IPS-20b (cell line): ENCODE results near the gene NPAS3.

ENCODE experiments used
- H3K27ac ChIP-seq: one replicate; pipeline ENCODE4 v1.5.1; 2013; ENCODE audit warnings: low read length
- H3K27me3 ChIP-seq: 2 replicates; pipeline ENCODE4 v1.6.1; 2013; ENCODE audit warnings: mild to moderate bottlenecking, low read length, inconsistent platforms; ENCODE audit not compliant: insufficient read depth
- H3K36me3 ChIP-seq: 2 replicates; pipeline ENCODE4 v1.6.1; 2013; ENCODE audit warnings: low read depth, mild to moderate bottlenecking, inconsistent platforms, low read length, moderate library complexity; ENCODE audit not compliant: insufficient read depth
- H3K4me1 ChIP-seq: 2 replicates; pipeline ENCODE4 v1.6.1; 2013; ENCODE audit warnings: mild to moderate bottlenecking, control low read depth, inconsistent platforms, low read length, moderate library complexity; ENCODE audit not compliant: insufficient read depth
- H3K4me3 ChIP-seq: 2 replicates; pipeline ENCODE4 v1.5.1; 2013; ENCODE audit warnings: mild to moderate bottlenecking, low read length, inconsistent platforms
- H3K9ac ChIP-seq: 2 replicates; pipeline ENCODE4 v1.6.1; 2013; ENCODE audit warnings: low read depth, mild to moderate bottlenecking, inconsistent platforms, low read length, moderate library complexity
- H3K9me3 ChIP-seq: 2 replicates; pipeline ENCODE4 v1.6.1; 2013; ENCODE audit warnings: mild to moderate bottlenecking, low read depth, low read length, inconsistent platforms; ENCODE audit not compliant: insufficient read depth

Gene NPAS3

GRCh38 chr14:32985866-32986265 lies 47.2 kb downstream of the NPAS3 start:
- no peak overlapping the region for H3K9ac ChIP-seq
- H3K27ac ChIP-seq: no peak overlapping the region

GRCh38 chr14:32986791-32987540 lies 48.3 kb downstream of the NPAS3 start:
- no peak overlapping the region for H3K27ac ChIP-seq

More at GRCh38 chr14:32985866-32986265, 47.2 kb downstream of the NPAS3 start:
- no peaks in the 10 kb centered on the region for H3K9me3 ChIP-seq
- peaks cover 5% of the 10 kb centered on the region; the same call in 1 of the 2 replicates for H3K4me1 ChIP-seq
- H3K27me3 ChIP-seq: no peaks in the 10 kb centered on the region
- H3K4me3 ChIP-seq: no peak overlapping the region
- H3K36me3 ChIP-seq: no peaks in the 10 kb centered on the region

GRCh38 chr14:32991691-32992090 lies 53.0 kb downstream of the NPAS3 start:
- no peaks in the 10 kb centered on the region for H3K27me3 ChIP-seq
- H3K4me3 ChIP-seq: no peak overlapping the region
- no peak overlapping the region for H3K27ac ChIP-seq
- H3K9me3 ChIP-seq: no peaks in the 10 kb centered on the region; the same call in 1 of the 2 replicates
- H3K4me1 ChIP-seq: 0 out of 2 replicates have a peak, but pooled peaks cover under 1% of the 10 kb centered on the region
- no peak overlapping the region for H3K9ac ChIP-seq
- no peaks in the 10 kb centered on the region for H3K36me3 ChIP-seq

More at GRCh38 chr14:32986791-32987540, 48.3 kb downstream of the NPAS3 start:
- H3K27me3 ChIP-seq: no peaks in the 10 kb centered on the region
- H3K9ac ChIP-seq: no peak overlapping the region
- H3K9me3 ChIP-seq: no peaks in the 10 kb centered on the region
- no peak overlapping the region for H3K4me3 ChIP-seq
- H3K36me3 ChIP-seq: no peaks in the 10 kb centered on the region
- H3K4me1 ChIP-seq: peaks cover 5% of the 10 kb centered on the region; the same call in 1 of the 2 replicates

GRCh38 chr14:32993921-32994320 lies 55.2 kb downstream of the NPAS3 start:
- Histone ChIP-seq H3K9ac (no peak overlapping the region), H3K4me1 (no peaks in the 10 kb centered on the region), H3K27me3 (no peaks in the 10 kb centered on the region), H3K36me3 (no peaks in the 10 kb centered on the region), H3K27ac (no peak overlapping the region), H3K4me3 (no peak overlapping the region), H3K9me3 (peaks cover 2% of the 10 kb centered on the region; the same call in 1 of the 2 replicates)

GRCh38 chr14:32996343-32996742 lies 57.7 kb downstream of the NPAS3 start:
- H3K36me3 ChIP-seq: no peaks in the 10 kb centered on the region
- no peaks in the 10 kb centered on the region for H3K27me3 ChIP-seq
- no peaks in the 10 kb centered on the region for H3K4me1 ChIP-seq
- no peak overlapping the region for H3K9ac ChIP-seq
- peaks cover 2% of the 10 kb centered on the region; the same call in 1 of the 2 replicates for H3K9me3 ChIP-seq
- no peak overlapping the region for H3K27ac ChIP-seq
- no peak overlapping the region for H3K4me3 ChIP-seq

GRCh38 chr14:32998433-32998832 lies 59.8 kb downstream of the NPAS3 start:
- H3K9me3 ChIP-seq: peaks cover 2% of the 10 kb centered on the region; the same call in 1 of the 2 replicates
- no peaks in the 10 kb centered on the region for H3K36me3 ChIP-seq
- no peak overlapping the region for H3K9ac ChIP-seq
- no peak overlapping the region for H3K4me3 ChIP-seq
- H3K27ac ChIP-seq: no peak overlapping the region
- H3K27me3 ChIP-seq: no peaks in the 10 kb centered on the region
- no peaks in the 10 kb centered on the region for H3K4me1 ChIP-seq

- Histone ChIP-seq H3K36me3 (no peaks in the 10 kb centered on the region), H3K27ac (no peak overlapping the region), H3K27me3 (no peaks in the 10 kb centered on the region), H3K4me3 (no peak overlapping the region), H3K4me1 (no peaks in the 10 kb centered on the region), H3K9ac (no peak overlapping the region), H3K9me3 (no peaks in the 10 kb centered on the region)
Observed at GRCh38 chr14:33009673-33010072, 71.0 kb downstream of the NPAS3 start.

GRCh38 chr14:33010495-33010894 lies 71.8 kb downstream of the NPAS3 start:
- Histone ChIP-seq H3K9me3 (no peaks in the 10 kb centered on the region), H3K4me1 (no peaks in the 10 kb centered on the region), H3K36me3 (no peaks in the 10 kb centered on the region), H3K4me3 (no peak overlapping the region), H3K9ac (no peak overlapping the region), H3K27ac (no peak overlapping the region), H3K27me3 (no peaks in the 10 kb centered on the region)

- no peaks in the 10 kb centered on the region for H3K27me3 ChIP-seq
- no peaks in the 10 kb centered on the region for H3K36me3 ChIP-seq
- no peak overlapping the region; the same call in 1 of the 2 replicates for H3K9ac ChIP-seq
- H3K4me3 ChIP-seq: no peak overlapping the region
- no peaks in the 10 kb centered on the region for H3K4me1 ChIP-seq
- H3K9me3 ChIP-seq: no peaks in the 10 kb centered on the region
- no peak overlapping the region for H3K27ac ChIP-seq
Observed at GRCh38 chr14:33014710-33015109, 76.0 kb downstream of the NPAS3 start.

- no peak overlapping the region for H3K4me3 ChIP-seq
- no peaks in the 10 kb centered on the region for H3K27me3 ChIP-seq
- H3K27ac ChIP-seq: no peak overlapping the region
- no peaks in the 10 kb centered on the region for H3K9me3 ChIP-seq
- H3K4me1 ChIP-seq: no peaks in the 10 kb centered on the region
- no peak overlapping the region for H3K9ac ChIP-seq
- H3K36me3 ChIP-seq: no peaks in the 10 kb centered on the region
Observed at GRCh38 chr14:33016613-33017012, 77.9 kb downstream of the NPAS3 start.

- Histone ChIP-seq H3K4me3 (no peak overlapping the region), H3K4me1 (no peaks in the 10 kb centered on the region), H3K9ac (no peak overlapping the region), H3K36me3 (no peaks in the 10 kb centered on the region), H3K9me3 (no peaks in the 10 kb centered on the region), H3K27me3 (no peaks in the 10 kb centered on the region), H3K27ac (no peak overlapping the region)
Observed at GRCh38 chr14:33017016-33017415, 78.3 kb downstream of the NPAS3 start.

GRCh38 chr14:33019346-33019745 lies 80.7 kb downstream of the NPAS3 start:
- no peaks in the 10 kb centered on the region for H3K9me3 ChIP-seq
- no peaks in the 10 kb centered on the region for H3K4me1 ChIP-seq
- no peaks in the 10 kb centered on the region for H3K27me3 ChIP-seq
- no peak overlapping the region for H3K27ac ChIP-seq
- no peak overlapping the region for H3K4me3 ChIP-seq
- no peak overlapping the region for H3K9ac ChIP-seq
- H3K36me3 ChIP-seq: no peaks in the 10 kb centered on the region
